ENCODE data around the gene KCNQ1.

DNA sequence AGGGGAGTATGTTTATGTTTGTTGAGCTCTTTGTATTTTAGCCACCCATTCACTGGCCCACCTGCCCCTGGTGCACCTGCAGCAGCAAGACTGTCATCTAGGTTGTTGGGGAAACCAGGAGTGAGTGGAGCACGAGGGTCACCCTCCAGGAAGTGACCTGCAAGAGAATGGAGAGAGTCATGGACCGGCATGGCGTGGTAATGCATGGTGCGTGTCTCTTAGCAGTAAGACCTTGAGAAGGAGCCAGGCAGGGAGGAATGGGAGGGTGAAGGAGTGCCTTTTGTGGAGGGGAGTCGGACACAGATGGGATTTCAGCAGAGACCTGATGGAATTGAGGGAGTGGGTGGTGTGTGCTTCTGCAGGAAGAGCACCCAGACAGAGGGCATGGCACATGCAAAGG is 37.9 kb downstream of the KCNQ1 start:
- TF ChIP-seq, protein P1, sequence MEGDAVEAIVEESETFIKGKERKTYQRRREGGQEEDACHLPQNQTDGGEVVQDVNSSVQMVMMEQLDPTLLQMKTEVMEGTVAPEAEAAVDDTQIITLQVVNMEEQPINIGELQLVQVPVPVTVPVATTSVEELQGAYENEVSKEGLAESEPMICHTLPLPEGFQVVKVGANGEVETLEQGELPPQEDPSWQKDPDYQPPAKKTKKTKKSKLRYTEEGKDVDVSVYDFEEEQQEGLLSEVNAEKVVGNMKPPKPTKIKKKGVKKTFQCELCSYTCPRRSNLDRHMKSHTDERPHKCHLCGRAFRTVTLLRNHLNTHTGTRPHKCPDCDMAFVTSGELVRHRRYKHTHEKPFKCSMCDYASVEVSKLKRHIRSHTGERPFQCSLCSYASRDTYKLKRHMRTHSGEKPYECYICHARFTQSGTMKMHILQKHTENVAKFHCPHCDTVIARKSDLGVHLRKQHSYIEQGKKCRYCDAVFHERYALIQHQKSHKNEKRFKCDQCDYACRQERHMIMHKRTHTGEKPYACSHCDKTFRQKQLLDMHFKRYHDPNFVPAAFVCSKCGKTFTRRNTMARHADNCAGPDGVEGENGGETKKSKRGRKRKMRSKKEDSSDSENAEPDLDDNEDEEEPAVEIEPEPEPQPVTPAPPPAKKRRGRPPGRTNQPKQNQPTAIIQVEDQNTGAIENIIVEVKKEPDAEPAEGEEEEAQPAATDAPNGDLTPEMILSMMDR (conservative IDR thresholded peaks at IDR 0.05 in 1 of 2, IDR thresholded peaks at IDR 0.05 in 1 of 2; ENCODE audit: low read depth in 1 of 2, low read length in 2 of 2) = no peak
- no peak for TF ChIP-seq EZH2 (IDR thresholded peaks at IDR 0.05; ENCODE audit: low read length, missing control alignments)

All from fibroblast of lung (primary cell).